NCI-H446 treated with DMSO at 0.1 percent for 48 hours (cell line): Measurements from ENCODE around the gene SCLY.
A peak's percentile ranks its signal among the peaks of the same experiment; 100 is the strongest.
"Not testable (repeated sequence)": the region's sequence is repeated elsewhere in the genome, so short reads cannot be mapped to it uniquely, and the experiment has no call there.

Source experiments
- DNase-seq: peaks from one replicate; lab custom pipeline; 2025; lab: John Stamatoyannopoulos, UW

The SCLY gene

GRCh38 chr2:238060542-238061314 lies at the start of gene SCLY:
Gene SCLY, plus strand, starts transcription at chr2:238061001. Its CDS starts 54 bp downstream, at chr2:238061055.
- peak; percentile 87 for DNase-seq

GRCh38 chr2:238013806-238014205 lies 47.0 kb upstream of the SCLY start:
- no peak for DNase-seq

DNA sequence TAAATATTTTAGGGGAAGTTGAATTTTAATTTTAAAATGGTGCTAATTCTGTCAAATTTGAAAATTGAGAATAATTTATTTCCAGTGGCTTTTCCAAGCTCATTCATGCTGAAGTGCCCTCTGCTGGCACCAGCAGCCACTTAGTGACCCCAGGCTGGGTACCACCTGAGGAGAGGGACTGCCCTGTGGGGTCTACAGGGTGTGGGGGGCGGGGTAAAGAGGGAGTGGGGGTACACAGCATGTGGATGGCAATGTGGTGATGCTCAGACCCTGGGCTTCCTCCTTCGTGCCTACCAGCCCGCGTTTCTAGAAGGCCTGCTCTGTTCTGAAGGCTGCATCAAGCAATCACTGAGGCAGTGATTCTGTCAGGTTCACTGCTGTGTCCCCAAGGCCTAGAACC lies 45.1 kb upstream of the SCLY start:
- DNase-seq, result no peak

GRCh38 chr2:238016526-238016925 lies 44.3 kb upstream of the SCLY start:
- DNase-seq, result no peak

GRCh38 chr2:238019962-238020361 lies 40.8 kb upstream of the SCLY start:
- peak; percentile 53 for DNase-seq

- DNase-seq, result no peak
These were observed 40.0 kb upstream of the SCLY start for GRCh38 chr2:238020816-238021215.

GRCh38 chr2:238021327-238021726 lies 39.5 kb upstream of the SCLY start:
- no peak for DNase-seq

- DNase-seq, result no peak
These were observed 38.1 kb upstream of the SCLY start for GRCh38 chr2:238022594-238023157.

DNA sequence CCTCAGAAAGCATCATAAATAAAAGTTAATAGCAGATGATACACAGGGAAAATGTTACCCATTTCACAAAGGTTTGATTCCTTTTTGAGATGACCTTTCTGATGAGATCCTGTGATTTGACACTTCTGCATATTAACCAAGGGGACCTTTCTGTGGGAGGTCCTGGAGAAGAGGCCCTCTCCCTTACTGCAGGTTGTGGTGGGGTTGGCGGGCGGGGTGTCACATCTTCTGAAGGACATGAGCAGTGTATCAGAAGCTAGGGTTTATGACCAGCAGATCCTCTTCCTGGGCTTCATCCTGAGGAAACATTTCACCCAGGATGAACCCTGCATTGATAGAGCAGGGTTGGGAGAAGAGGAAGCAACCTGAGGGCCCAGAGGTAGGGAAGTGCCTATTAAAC lies 37.2 kb upstream of the SCLY start:
- no peak for DNase-seq

DNA sequence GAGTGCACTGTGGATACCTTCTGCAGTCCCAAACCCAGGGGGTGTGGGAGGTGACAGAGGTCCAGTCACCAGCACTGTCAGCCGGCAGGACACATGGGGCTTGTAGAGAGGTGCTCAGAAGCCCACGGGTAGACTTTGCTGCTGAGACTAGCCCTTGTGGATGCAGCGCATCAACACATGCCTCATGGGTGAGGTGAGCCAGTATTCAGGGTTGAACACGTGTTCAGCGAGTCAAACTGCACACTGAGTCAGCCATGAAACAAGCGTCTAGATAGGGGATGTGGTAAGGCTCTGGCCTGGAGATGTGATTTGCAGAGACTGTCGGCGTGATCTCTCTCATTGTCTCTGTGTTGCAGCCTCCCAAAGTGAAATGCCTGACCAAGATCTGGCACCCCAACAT lies 35.8 kb upstream of the SCLY start:
- DNase-seq, result no peak

DNA sequence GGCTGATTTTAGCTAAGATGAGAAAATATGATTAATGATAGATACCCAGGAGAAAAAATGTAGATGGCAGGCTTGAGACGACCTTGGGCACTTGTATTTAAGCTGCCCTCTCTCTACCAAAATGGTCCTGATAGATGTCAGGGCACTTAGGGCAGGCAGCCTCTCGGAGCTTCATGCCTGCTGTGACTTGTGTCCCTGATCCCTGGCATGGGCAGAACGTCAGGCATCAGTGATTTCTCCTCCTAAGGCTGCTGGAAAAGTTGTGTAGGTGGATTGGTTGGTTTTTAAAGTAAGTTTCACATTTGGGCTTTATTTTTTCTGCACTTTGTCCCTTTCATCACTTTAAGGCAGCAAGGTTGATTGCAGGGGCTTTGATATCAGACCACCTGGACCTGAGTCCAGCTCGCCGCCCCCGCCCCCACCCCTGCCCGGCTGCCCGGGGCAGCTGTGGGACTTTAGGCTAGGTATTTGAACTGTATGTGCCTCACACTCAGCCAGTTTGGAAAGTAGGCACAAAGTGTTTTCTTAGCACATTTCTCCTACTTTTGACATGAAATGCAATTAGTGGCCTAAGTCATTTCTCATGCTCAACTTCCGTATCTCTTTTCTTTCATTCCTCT lies 35.0 kb upstream of the SCLY start:
- DNase-seq, result no peak

GRCh38 chr2:238027058-238027457 lies 33.7 kb upstream of the SCLY start:
- DNase-seq, result no peak

DNA sequence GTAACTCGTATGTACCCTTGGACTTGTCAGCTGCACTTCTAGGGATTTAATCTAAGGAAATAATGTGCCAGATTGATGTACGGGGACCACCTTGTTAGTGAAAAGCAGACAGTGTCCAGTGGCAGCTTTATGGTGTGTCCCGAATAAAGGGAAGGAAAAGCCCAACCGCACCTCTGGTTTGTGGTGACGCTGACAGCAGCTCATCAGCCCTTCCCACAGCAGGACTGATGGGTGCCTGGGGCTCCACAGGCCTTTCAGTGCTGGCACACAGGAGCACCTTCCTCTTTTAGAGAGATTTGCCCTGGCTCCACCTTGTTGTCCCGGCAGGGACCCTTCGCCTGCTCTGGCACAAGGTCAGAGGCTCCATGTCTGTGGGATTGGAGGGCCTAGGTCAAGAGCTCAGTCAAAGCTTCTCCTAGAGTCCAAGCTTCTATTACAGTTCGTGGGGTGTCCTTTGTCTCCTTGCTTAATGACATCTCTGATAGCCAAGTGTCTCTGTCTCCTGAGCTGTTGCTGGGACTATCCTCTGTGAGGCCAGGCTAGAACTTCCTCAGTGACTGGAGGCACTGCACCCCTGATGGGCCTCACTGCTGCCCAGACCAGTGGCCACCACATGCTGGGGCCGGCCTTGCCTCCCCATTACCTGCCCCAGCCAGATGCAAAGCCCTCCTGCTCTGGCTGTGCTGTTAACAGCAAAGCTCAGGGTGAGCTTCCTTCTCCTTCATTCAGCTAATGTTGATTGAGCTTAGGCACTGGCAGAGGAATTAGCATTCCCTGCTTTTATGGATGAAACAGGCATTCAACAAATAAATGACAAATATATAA lies 33.0 kb upstream of the SCLY start:
- no peak for DNase-seq

DNA sequence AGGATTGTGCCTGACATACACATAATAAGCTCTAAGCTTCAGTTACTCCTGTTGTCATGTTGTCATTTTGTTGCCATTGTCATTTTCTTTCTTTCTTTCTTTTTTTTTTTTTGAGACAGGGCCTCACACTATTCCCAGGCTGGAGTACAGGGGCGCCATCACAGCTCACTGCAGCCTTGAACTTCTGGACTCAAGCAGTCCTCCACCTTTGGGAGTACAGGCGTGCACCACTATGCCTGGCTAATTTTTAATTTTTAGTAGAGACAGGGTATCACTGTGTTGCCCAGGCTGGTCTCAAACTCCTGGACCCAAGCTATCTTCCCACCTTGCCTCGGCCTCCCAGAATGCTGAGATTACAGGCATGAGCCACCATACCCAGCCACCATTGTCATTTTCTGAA lies 30.9 kb upstream of the SCLY start:
- DNase-seq, result no peak

DNA sequence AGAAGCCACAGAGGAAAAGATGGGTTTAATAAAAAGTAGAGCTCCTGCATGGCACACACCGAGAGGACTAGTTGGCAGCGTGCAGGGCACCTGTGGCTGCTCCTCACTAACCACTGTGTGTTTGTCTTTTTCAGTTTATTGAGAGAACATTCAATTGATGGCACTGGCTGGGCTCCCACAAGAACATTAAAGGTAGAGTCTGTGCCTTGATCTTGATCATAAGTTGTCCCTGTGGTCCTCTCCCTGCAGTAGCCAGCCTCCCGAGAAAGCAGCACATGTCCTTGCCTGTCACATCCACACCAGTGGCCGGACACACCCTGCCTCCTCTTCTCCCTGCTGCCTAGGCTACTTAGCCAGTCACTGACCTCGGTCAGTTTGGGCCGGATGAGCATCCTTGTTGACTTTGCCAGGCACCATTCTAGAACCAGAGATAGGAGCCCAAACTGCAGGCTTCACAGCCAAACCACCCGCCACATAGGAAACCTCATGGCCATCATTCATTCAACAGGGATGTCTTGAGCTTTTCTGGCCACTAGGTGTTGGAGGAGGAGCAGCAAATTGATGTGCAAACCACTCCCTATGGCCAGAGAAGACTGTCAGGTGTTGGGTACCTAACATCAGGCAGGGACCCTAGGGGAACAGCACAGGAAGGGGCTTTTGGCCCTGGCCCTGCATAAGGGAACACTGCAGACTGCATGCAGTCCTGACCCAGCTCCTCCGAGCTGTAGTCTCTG lies 30.2 kb upstream of the SCLY start:
- no peak for DNase-seq

DNA sequence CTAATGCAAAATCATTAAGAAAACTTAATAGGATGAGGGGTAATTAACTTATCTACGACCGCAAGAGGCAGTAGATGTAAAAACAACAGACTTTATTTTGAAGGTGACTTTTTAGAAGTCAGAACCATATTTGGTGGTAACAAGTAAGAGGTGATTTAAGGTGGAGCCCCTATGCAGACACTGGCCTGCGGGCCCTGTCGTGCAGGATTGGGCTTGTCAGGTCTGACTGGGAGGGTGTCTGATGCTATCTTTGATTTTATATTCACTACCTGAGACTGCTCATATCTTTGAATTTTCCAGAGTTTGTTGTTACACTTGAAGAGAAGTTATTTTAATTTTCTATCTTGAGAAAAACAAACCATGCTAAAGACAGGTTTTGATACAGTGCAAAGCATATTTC lies 29.1 kb upstream of the SCLY start:
- DNase-seq, result no peak

GRCh38 chr2:238032755-238033337 lies 28.0 kb upstream of the SCLY start:
- DNase-seq, result no peak

DNA sequence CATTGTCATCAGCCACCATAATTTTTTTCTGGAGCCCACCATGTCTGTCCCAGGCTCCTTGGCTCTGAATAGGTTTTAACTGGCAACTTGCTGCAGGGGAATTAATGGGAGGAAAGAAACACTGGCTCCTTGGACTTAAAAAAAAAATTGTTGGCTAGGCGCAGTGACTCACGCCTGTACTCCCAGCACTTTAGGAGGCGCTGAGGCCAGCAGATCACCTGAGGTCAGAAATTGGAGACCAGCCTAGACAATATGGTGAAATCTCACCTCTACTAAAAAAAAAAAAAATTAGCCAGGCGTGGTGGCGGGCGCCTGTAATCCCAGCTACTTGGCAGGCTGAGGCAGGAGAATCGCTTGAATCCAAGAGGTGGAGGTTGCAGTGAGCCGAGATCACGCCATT lies 26.8 kb upstream of the SCLY start:
- not testable (repeated sequence) for DNase-seq

- no peak for DNase-seq
These were observed 22.6 kb upstream of the SCLY start for GRCh38 chr2:238038203-238038602.

GRCh38 chr2:238039151-238039550 lies 21.6 kb upstream of the SCLY start:
- DNase-seq, result no peak

DNA sequence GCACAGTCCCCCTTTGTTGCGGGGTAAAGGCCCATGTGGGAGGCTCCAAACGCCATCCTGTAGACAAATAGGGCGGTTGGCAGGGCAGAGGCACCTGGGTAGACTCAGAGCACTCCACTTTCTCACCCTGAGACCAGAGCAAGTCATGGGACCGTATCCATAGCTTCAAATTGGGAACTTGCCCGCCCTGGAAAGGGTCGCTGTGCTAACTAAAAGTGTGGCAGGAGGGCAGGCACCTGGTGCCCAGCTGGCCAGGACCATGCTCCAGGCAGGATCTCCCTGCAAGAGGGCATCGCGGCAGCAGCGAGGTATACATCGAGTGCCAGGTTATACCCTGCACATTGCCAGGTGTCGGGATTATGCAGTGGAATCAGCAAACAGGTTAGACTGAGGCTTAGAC lies 20.8 kb upstream of the SCLY start:
- no peak for DNase-seq

GRCh38 chr2:238040918-238041317 lies 19.9 kb upstream of the SCLY start:
- no peak for DNase-seq
